ENCODE data around the gene SLC2A9. TPM values are rescaled to one million over a fixed set of nuclear protein-coding genes. Genes with fewer than 3 reads are reported as not detected.
A peak's percentile ranks its signal among the peaks of the same experiment; 100 is the strongest.

Gene SLC2A9
- total and polyA plus RNA-seq, 8 donors = 1.2 to 5.7 (median 2.4) TPM

GRCh38 chr4:10019521-10020051 lies 1.7 kb downstream of the SLC2A9 start:
- H3K4me3 ChIP-seq = peak overlapping the region in 2 of 4 donors; percentile 36 to 40
- H3K27ac ChIP-seq = peak overlapping the region; percentile 61 to 84 (median 73)
- H3K4me1 ChIP-seq = no peaks in the 10 kb centered on the region
- intact Hi-C loops (cut with DNase I) = loop anchor here in 2 of 3 donors (5.0 to 10.0 kb wide), 2 partner anchors 252 to 315 kb away; no protein-coding TSS in a partner anchor
- DNase-seq = no peak
- no peaks in the 10 kb centered on the region for H3K9me3 ChIP-seq
- TF ChIP-seq CTCF (IDR thresholded peaks at IDR 0.05) = no peak
- 68 to 69% methylated on average over 9 of the region's 9 CpGs for WGBS, 2 donors
- ATAC-seq = peak in 3 of 4 donors; percentile 4 to 10 (median 9)
- H3K36me3 ChIP-seq = no peaks in the 10 kb centered on the region
- no peak for FAIRE-seq
- H3K27me3 ChIP-seq = no peaks in the 10 kb centered on the region

GRCh38 chr4:10018818-10019461 lies 2.4 kb downstream of the SLC2A9 start:
- DNase-seq (peak; percentile 92 to 96 (median 94)), ATAC-seq (peak; percentile 96 to 97 (median 97)), FAIRE-seq (no peak)
- Histone ChIP-seq H3K9me3 (no peaks in the 10 kb centered on the region), H3K4me3 (peak overlapping the region; percentile 9 to 40 (median 30)), H3K27me3 (no peaks in the 10 kb centered on the region), H3K27ac (peak overlapping the region; percentile 61 to 84 (median 73)), H3K4me1 (no peaks in the 10 kb centered on the region), H3K36me3 (no peaks in the 10 kb centered on the region)
- peak; percentile 82 to 94 (median 88) for TF ChIP-seq CTCF (IDR thresholded peaks at IDR 0.05)
- intact Hi-C loops (cut with DNase I) = loop anchor here in 2 of 3 donors (5.0 to 10.0 kb wide), 2 partner anchors 252 to 314 kb away; no protein-coding TSS in a partner anchor
- WGBS, 2 donors = 3 to 5% methylated on average over 51 to 52 of the region's 52 CpGs

GRCh38 chr4:10017037-10017893 lies 4.0 kb downstream of the SLC2A9 start:
- 70 to 76% methylated on average over 11 of the region's 11 CpGs for WGBS, 2 donors
- Histone ChIP-seq H3K27me3 (no peaks in the 10 kb centered on the region), H3K4me1 (no peaks in the 10 kb centered on the region), H3K27ac (no peak overlapping the region), H3K9me3 (no peaks in the 10 kb centered on the region), H3K36me3 (no peaks in the 10 kb centered on the region), H3K4me3 (no peak overlapping the region)
- intact Hi-C loops (cut with DNase I) = loop anchor here in 2 of 3 donors (5.0 to 10.0 kb wide), 2 partner anchors 250 to 312 kb away; no protein-coding TSS in a partner anchor
- ATAC-seq (no peak), DNase-seq (no peak), FAIRE-seq (no peak)
- TF ChIP-seq CTCF (IDR thresholded peaks at IDR 0.05) = no peak

GRCh38 chr4:10016169-10016568 lies 5.1 kb downstream of the SLC2A9 start:
- 68 to 69% methylated on average over 6 of the region's 6 CpGs for WGBS, 2 donors
- no peak for TF ChIP-seq CTCF (IDR thresholded peaks at IDR 0.05)
- intact Hi-C loops (cut with DNase I) = loop anchor here in 2 of 3 donors (5.0 to 10.0 kb wide), 2 partner anchors 249 to 311 kb away; no protein-coding TSS in a partner anchor
- Histone ChIP-seq H3K27ac (no peak overlapping the region), H3K4me1 (no peaks in the 10 kb centered on the region), H3K27me3 (no peaks in the 10 kb centered on the region), H3K9me3 (no peaks in the 10 kb centered on the region), H3K36me3 (no peaks in the 10 kb centered on the region), H3K4me3 (no peak overlapping the region)
- no peak for DNase-seq
- no peak for FAIRE-seq
- ATAC-seq = no peak

Data from pancreas (tissue), 10 donors.